Activated naive CD8-positive, alpha-beta T cell (primary cell): ENCODE results near the gene HCCS.

Experiments
- H3K27ac Mint-ChIP-seq: one replicate; pipeline ENCODE4 v1.8.0; 2021; ENCODE audit warnings: mixed read lengths
- H3K27me3 Mint-ChIP-seq: one replicate; pipeline ENCODE4 v1.8.0; 2021; ENCODE audit warnings: mixed read lengths
- H3K36me3 Mint-ChIP-seq: one replicate; pipeline ENCODE4 v1.8.0; 2021; ENCODE audit warnings: mixed read lengths
- H3K4me1 Mint-ChIP-seq: one replicate; pipeline ENCODE4 v1.8.0; 2021; ENCODE audit warnings: low read depth, mixed read lengths
- H3K4me3 Mint-ChIP-seq: one replicate; pipeline ENCODE4 v1.8.0; 2021; ENCODE audit warnings: mild to moderate bottlenecking, mixed read lengths
- H3K9me3 Mint-ChIP-seq: one replicate; pipeline ENCODE4 v1.8.0; 2021; ENCODE audit warnings: low read depth, mixed read lengths

Gene HCCS

DNA sequence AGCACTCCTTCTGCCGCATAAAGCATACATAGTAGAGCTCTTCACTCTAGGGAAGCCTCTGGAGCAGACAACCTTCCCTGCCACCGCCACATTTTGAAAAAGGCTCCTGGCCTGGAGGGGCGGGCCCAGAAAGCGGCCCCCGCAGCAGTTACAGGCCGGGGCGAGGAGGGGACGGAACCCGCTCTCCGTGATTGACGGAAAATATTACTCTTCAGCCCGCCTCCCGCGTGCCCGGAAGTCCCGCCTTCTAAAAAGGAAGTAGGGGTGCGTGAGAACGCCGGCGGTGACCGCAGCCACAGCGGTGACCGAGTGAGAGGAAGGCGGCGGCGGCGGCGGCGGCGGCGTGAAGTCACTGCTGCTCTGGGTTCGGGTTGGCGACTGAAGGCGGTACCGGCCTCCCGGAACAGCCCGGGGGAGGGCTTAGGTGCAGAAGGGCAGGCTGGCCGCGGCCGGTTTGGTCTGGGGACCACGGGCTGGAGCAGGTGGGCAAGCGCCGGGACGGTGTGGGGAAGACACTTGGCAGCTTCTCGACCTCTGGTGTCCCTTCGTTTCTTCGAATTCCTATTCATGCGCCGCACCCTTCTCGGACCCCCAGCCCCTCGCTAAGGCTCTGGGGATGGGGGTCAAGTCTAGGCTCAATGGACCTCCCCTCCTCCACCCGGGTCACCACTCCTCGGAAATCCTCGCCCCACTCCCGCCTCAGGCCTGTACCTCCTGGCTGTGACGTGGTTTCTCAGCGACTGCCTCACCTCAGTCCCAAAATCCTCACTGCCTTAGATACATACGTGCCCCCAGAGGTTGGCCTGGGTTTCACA, at the start of gene HCCS:
TSS of gene HCCS (plus strand) at position 296 of the 815 bp plus-strand sequence. CDS start 729 bp downstream, outside the sequence.
- no peak within 1 kb of the TSS for H3K4me3 Mint-ChIP-seq

DNA sequence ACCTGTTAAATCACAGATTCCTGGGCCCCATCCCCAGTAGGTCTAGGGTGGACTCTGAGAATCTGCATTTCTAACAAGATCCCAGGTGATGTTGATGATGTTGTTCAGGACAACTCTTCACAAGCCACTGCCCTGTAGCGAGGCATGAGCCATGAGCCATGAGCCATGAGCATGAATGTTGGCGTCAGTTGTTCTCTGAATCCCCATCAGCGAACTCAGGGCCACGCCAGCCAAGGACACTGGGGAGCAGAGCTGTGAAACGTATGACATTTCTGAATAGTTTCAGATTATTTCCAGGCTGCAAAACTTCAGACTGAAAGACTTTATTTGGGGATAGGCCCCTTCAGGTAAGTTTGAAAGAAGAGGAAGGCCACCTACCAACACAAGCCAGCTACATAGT, 46.9 kb upstream of the HCCS start:
- Mint-ChIP-seq H3K4me3 (no peak overlapping the region), H3K9me3 (no peaks in the 10 kb centered on the region), H3K36me3 (no peaks in the 10 kb centered on the region), H3K27ac (no peak overlapping the region), H3K27me3 (no peaks in the 10 kb centered on the region), H3K4me1 (no peaks in the 10 kb centered on the region)

More for the DNA sequence above, at the start of gene HCCS:
- H3K27ac Mint-ChIP-seq: peak within 1 kb of the TSS; percentile 98
- H3K27me3 Mint-ChIP-seq: no peaks in the 10 kb centered on the region
- peaks cover 32% of the 10 kb centered on the region for H3K4me1 Mint-ChIP-seq
- peaks cover 3% of the 10 kb centered on the region for H3K36me3 Mint-ChIP-seq
- H3K9me3 Mint-ChIP-seq: no peaks in the 10 kb centered on the region

DNA sequence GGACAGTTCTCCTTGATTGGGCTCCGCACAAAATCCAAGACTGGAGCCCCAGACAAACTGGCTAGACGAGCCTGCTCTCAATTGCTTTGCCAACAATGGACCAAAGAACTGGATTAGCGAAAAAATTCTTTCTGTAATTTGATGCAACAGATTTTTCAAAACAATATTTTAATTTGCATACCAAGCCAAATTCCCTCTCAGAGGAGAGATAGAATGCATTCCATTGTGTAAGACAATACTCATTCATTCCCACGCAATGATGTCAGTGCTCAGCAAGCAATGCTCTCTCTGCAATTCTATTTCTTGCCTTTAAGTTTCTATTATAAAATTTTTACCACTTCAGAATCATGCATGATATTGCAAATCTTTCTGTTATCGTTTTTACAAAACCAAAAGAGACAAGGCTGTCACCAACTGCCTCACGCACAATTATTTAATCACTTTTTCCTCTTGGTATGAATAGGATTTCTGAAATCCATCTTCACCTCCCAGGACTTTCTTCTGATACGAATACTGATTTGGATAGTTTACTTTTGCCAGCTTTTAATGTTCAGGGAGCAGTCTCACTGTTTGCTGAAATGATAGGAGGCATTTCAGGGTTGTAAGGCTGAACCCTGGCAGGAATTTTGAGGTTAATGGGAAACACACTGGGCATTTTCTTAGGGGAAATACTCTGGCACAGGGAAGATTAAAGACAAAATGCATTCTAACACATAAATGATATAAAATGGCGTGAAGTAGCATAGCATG, 46.1 kb upstream of the HCCS start:
- no peaks in the 10 kb centered on the region for H3K36me3 Mint-ChIP-seq
- H3K27me3 Mint-ChIP-seq: no peaks in the 10 kb centered on the region
- no peak overlapping the region for H3K4me3 Mint-ChIP-seq
- no peaks in the 10 kb centered on the region for H3K4me1 Mint-ChIP-seq
- H3K9me3 Mint-ChIP-seq: no peaks in the 10 kb centered on the region
- no peak overlapping the region for H3K27ac Mint-ChIP-seq

DNA sequence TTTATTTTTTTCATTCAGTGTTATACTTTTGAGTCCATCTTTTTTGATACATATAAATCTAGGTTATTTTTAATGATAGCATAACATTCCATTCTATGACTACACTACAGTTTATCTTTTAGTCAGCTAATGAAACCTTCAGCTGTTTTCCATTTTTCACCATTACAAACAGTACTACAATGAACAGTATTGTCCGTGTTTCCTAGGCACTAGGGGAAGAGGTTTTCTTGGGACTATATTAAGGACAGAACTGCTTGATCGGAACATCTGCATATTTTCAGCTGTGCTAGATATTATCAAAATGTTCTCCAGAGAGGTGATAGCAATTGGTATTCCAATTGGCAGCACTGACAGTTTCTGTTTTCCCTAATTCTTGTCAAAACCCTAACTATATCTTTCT, 44.3 kb upstream of the HCCS start:
- H3K9me3 Mint-ChIP-seq: no peaks in the 10 kb centered on the region
- H3K27me3 Mint-ChIP-seq: no peaks in the 10 kb centered on the region
- no peaks in the 10 kb centered on the region for H3K36me3 Mint-ChIP-seq
- no peaks in the 10 kb centered on the region for H3K4me1 Mint-ChIP-seq
- no peak overlapping the region for H3K27ac Mint-ChIP-seq
- H3K4me3 Mint-ChIP-seq: no peak overlapping the region

DNA sequence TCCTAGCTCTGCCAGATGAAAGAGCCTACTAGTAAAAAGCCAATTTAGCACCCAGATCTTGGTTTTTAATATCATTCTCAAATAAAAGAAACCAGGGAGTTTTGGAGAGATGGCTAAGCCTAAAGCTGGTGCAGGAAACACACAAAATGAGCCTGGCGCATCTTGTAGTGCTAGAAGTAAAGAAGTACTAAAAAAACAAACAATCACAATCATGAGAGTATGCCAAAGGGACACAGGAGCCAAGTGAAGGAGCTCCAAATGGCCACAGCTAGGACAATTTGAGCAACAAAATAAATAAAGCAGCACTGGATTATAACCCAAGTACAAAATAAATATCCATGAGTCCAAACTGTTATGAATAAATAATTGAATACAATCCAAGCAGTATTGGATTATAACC, 37.8 kb upstream of the HCCS start:
- Mint-ChIP-seq H3K4me3 (no peak overlapping the region), H3K27ac (no peak overlapping the region), H3K27me3 (no peaks in the 10 kb centered on the region), H3K4me1 (no peaks in the 10 kb centered on the region), H3K9me3 (no peaks in the 10 kb centered on the region), H3K36me3 (no peaks in the 10 kb centered on the region)

DNA sequence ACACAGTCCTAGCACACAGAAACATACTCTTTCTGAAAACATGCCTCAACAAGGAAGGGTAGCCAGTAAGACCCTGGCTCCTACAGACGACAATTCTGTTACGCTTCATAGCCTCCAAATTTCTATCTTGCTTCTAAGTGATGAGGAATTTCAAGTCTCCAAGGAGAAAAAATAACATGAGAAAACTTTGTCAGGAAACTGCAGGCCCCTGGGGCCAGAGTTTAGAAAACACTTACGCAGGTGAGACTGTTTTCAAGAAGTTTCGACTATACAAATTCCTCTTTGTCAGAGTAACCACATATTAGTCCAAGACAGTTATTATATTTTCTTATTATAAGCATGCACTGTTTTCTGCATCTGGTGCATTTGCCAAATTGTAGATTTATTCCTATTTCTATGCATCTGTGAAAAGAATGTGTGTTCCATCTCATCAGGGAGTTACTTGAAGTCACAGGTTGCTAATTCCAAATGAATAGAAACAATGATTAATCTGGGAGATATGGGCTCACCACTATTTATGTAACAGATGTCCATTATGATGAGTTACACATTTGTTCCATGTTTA, 30.3 kb upstream of the HCCS start:
- Mint-ChIP-seq H3K4me1 (no peaks in the 10 kb centered on the region), H3K36me3 (no peaks in the 10 kb centered on the region), H3K27me3 (no peaks in the 10 kb centered on the region), H3K27ac (no peak overlapping the region), H3K9me3 (no peaks in the 10 kb centered on the region), H3K4me3 (no peak overlapping the region)

DNA sequence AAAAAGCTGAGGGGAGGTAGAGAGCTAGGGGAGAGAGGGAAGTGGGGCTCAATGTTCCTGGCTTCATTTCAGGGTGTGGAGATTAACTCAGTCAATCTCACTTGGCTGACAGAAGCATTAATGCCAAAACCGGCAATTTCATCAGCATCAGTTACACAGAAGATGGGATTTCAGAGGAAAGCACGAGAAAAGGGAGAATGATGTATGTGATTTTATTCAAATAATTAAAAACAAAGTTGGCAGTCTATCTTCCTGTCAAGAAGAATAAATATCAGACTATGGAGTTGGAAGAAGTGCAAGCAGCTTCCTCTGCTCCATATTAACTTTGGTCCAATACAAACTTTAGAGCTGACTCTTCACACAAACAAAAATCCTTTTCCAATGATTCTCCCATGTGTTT, 29.6 kb upstream of the HCCS start:
- no peak overlapping the region for H3K4me3 Mint-ChIP-seq
- H3K36me3 Mint-ChIP-seq: no peaks in the 10 kb centered on the region
- no peak overlapping the region for H3K27ac Mint-ChIP-seq
- H3K4me1 Mint-ChIP-seq: no peaks in the 10 kb centered on the region
- H3K27me3 Mint-ChIP-seq: no peaks in the 10 kb centered on the region
- no peaks in the 10 kb centered on the region for H3K9me3 Mint-ChIP-seq

DNA sequence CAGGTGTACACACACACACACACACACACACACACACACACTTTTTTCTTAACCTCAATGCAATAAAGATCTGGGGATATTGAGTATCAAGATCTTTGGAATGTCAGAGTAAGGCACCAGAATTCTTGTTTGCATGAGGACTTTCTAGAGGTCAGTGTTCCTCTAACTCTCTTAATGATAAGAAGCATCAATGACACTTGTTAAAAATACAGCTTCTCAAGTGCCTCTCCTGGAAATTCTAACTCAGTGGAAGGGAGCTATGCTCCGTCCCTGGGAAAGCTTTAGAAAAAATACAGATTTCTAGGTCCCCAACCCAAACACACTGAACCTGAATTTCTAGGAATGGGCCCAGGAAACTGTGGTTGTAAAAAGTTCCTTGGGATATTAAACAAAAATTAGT, 25.8 kb upstream of the HCCS start:
- H3K4me3 Mint-ChIP-seq: no peak overlapping the region
- H3K9me3 Mint-ChIP-seq: peaks cover 8% of the 10 kb centered on the region
- no peak overlapping the region for H3K27ac Mint-ChIP-seq
- peaks cover 1% of the 10 kb centered on the region for H3K36me3 Mint-ChIP-seq
- H3K4me1 Mint-ChIP-seq: no peaks in the 10 kb centered on the region
- no peaks in the 10 kb centered on the region for H3K27me3 Mint-ChIP-seq

DNA sequence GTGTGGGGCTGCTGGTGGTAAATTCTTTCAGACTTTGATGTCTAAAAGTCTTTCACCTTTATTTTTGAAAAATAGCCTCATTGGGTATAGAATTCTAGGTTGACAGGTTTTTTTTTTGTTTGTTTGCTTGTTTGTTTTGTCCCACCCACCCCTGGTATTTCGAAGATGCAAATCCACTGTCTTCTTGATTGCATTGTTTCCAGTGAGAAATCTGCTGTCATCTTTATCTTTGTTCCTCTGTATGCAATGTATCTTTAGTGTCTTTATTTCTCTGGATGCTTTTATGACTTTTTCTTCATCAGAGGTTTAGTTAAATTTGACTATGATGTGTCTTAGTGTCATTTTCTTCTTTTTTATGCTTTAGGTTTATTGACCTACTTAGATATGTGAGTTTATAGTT, 21.3 kb upstream of the HCCS start:
- Mint-ChIP-seq H3K4me3 (no peak overlapping the region), H3K4me1 (no peaks in the 10 kb centered on the region), H3K36me3 (peaks cover 3% of the 10 kb centered on the region), H3K9me3 (peaks cover 15% of the 10 kb centered on the region), H3K27ac (no peak overlapping the region), H3K27me3 (no peaks in the 10 kb centered on the region)

DNA sequence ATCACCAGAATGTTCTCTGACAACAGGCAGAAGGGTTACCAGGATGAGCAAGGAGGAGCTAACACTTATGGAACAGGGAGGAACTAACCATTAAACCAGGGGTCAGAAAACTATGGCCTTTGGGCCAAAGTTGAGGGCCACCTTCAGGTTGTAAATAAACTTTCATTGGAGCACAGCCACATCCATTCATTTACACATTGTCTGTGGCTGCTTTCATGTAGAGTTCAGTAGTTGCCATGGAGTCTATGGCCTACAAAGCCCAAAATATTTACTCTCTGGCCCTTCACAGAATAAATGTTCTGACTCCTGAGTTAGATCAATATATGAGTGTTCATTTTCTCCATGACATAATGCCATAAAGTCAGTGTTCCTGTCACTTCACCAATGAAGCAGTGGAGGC, 13.2 kb upstream of the HCCS start:
- Mint-ChIP-seq H3K4me1 (no peaks in the 10 kb centered on the region), H3K9me3 (no peaks in the 10 kb centered on the region), H3K36me3 (peaks cover 3% of the 10 kb centered on the region), H3K4me3 (no peak overlapping the region), H3K27me3 (no peaks in the 10 kb centered on the region), H3K27ac (no peak overlapping the region)

DNA sequence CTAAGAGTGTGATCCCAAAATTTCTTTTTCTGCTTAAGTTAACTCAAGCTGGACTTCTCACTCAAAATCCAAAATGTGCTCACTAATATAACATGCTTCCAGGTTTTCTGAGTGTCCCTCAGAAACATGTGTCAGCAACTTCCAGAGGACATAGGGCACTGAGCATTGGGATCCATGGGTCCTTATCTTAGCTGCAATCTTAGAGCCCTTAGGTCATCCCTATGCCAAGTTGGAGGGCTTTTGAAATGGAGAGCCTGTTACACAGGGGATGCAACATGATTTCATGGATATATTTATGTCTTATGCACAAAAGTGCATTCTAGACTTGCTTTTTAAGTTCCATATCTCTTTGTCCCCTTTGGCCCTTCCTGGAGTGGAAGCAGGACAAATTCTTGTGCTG, 11.7 kb upstream of the HCCS start:
- Mint-ChIP-seq H3K27me3 (no peaks in the 10 kb centered on the region), H3K4me3 (no peak overlapping the region), H3K27ac (no peak overlapping the region), H3K4me1 (no peaks in the 10 kb centered on the region), H3K36me3 (peaks cover 5% of the 10 kb centered on the region), H3K9me3 (no peaks in the 10 kb centered on the region)

DNA sequence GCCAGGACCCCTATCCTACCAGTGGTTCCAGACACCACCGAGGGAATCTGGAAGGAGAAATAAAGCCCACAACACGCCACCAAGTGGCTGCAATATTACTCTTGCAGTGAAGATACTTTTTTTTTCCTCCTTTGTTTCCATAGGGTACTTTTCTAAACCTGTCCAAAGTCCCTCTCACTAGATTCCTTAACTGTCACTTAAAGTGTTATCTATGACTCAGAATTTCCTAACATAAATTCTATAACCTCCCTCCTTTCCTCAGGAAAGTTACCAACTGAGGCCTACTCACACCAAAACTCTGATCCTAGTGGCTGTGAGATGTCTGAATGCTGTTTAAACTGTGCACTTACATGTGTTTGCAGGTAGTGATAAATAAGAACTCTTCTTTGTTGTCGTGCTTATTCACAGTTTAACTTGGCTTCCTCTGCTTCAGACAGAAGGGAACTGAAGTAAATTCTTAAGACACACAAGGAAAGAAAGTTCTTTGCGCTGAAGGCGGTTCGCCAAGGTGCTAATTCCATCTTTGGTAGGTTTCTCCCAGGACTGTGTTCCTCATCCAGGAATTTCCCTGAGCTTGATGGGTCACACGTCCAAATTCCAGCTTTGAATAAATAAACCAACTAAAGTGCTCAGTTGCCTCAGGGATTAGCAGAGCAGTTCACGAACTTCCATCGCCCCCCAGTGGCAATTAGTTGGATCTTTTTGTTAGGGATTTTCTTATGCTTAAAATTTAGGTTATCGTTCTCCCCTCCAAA, 10.7 kb upstream of the HCCS start:
- Mint-ChIP-seq H3K9me3 (no peaks in the 10 kb centered on the region), H3K27me3 (no peaks in the 10 kb centered on the region), H3K27ac (no peak overlapping the region), H3K36me3 (peaks cover 5% of the 10 kb centered on the region), H3K4me3 (no peak overlapping the region), H3K4me1 (no peaks in the 10 kb centered on the region)

DNA sequence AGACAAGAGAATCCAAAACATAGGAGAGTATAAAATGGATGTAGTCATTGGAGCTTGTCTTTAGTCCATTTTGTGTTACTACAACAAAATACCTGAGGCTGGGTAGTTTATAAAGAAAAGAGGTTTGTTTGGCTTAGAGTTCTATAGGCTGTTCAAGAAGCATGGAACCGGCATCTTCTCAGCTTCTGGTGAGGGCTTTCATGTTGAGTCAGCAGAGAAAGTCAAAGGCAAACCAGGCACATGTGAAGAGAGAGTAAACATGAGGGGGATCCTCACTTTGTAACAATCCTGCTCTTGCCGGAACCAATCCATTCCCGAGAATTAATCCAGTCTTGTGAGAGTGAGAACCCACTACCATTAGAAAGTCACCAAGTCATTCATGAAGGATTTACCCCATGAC, 8.1 kb upstream of the HCCS start:
- Mint-ChIP-seq H3K27me3 (no peaks in the 10 kb centered on the region), H3K4me3 (no peak overlapping the region), H3K36me3 (peaks cover 5% of the 10 kb centered on the region), H3K4me1 (no peaks in the 10 kb centered on the region), H3K27ac (no peak overlapping the region), H3K9me3 (no peaks in the 10 kb centered on the region)

DNA sequence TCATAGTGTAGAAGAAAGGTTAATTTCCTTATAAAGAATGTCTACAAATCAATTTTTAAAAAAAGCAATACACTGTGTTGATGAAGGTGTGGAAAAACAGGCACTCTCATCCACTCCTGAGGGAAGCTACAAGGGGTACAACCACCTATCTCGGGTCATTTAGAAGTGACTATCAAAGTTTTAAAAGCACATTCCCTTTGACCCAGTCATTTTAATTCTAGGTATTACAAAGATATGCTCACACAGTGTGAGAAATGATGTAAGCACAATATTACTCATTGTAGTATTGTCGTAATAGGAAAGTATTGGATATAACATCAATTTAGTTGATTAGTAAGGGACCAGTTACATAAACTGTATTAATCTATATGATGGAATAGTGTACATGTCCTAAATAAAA, 7.4 kb upstream of the HCCS start:
- Mint-ChIP-seq H3K27ac (no peak overlapping the region), H3K36me3 (peaks cover 5% of the 10 kb centered on the region), H3K9me3 (no peaks in the 10 kb centered on the region), H3K4me3 (no peak overlapping the region), H3K27me3 (no peaks in the 10 kb centered on the region), H3K4me1 (no peaks in the 10 kb centered on the region)

DNA sequence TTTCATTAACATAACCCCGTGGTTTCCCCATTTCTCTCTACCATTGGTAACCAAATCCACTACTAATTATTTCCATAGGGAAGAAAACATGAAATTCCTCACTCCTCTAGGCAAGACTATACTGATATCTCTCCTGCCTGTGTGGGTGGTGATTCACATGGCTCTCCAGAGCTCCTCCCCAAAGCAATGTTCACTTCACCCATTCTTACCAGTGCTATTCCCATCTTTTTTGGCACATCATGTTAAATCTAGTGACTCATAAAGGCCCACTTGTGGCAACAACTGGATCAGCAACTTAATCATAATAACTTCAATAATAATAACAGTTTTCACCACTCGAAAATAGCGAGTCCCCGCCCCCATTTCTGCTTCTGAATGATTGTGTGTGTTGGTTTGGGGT, 6.1 kb upstream of the HCCS start:
- Mint-ChIP-seq H3K4me3 (no peak overlapping the region), H3K4me1 (no peaks in the 10 kb centered on the region), H3K9me3 (no peaks in the 10 kb centered on the region), H3K36me3 (peaks cover 5% of the 10 kb centered on the region), H3K27me3 (no peaks in the 10 kb centered on the region), H3K27ac (no peak overlapping the region)
